Vagina (tissue), 2 donors: ENCODE data around the gene BCAS3. TPM values are rescaled to one million over a fixed set of nuclear protein-coding genes. Genes with fewer than 3 reads are reported as not detected.
A peak's percentile ranks its signal among the peaks of the same experiment; 100 is the strongest.
"Not testable (repeated sequence)": the region's sequence is repeated elsewhere in the genome, so short reads cannot be mapped to it uniquely, and the experiment has no call there.

Experiments used
- DNase-seq, 2 donors: peaks; one replicate each; pipeline ENCODE4 v3.0.0-alpha.2; 2017; ENCODE audit errors: extremely low spot score in 2 of 2
- H3K27ac ChIP-seq: fragments of 200-600 bp; sonication (generic); one replicate; pipeline ENCODE4 v1.5.1; 2019
- H3K27me3 ChIP-seq: fragments of 200-600 bp; sonication (generic); one replicate; pipeline ENCODE4 v1.5.1; 2019
- H3K36me3 ChIP-seq, 2 donors: fragments of 200-600 bp; sonication (generic); one replicate each; pipeline ENCODE4 v1.5.1; 2017 to 2019
- H3K4me1 ChIP-seq: fragments of 200-600 bp; sonication (generic); one replicate; pipeline ENCODE4 v1.5.1; 2019
- H3K4me3 ChIP-seq, 2 donors: fragments of 200-600 bp; sonication (generic); 1 replicate in 1 of 2; 2 replicates in 1 of 2; pipeline ENCODE4 v1.5.1; 2016 to 2019
- H3K9me3 ChIP-seq: fragments of 200-600 bp; sonication (generic); one replicate; pipeline ENCODE4 v1.5.1; 2019
- CTCF ChIP-seq, 3 experiments: fragments of 450-650 bp in 2 of 3; fragments of 200-600 bp in 1 of 3; sonication (generic) in 1 of 3; IDR thresholded peaks; one replicate each; pipeline ENCODE4 v1.5.1; 2017 to 2019; ENCODE audit warnings: antibody characterized with exemption in 3 of 3, mild to moderate bottlenecking in 2 of 3, moderate library complexity in 2 of 3
- POLR2A ChIP-seq, 2 donors: fragments of 450-650 bp; IDR thresholded peaks; one replicate each; pipeline ENCODE4 v1.6.1; 2017; ENCODE audit warnings: antibody characterized with exemption in 2 of 2, mild to moderate bottlenecking in 2 of 2, moderate library complexity in 2 of 2
- POLR2AphosphoS5 ChIP-seq, 2 donors: sonication (generic); formaldehyde crosslinking; IDR thresholded peaks; one replicate each; pipeline ENCODE4 v1.9.0; 2017; ENCODE audit warnings: antibody characterized with exemption in 2 of 2, mild to moderate bottlenecking in 2 of 2, low read depth in 1 of 2; ENCODE audit not compliant: insufficient read depth in 1 of 2
- intact Hi-C: fragments of 100-400 bp; cut with DNase I; formaldehyde crosslinking; loops from one replicate; pipeline ENCODE4 v1.15.1; 2023
- total RNA-seq: library from RNA; depleted of rRNA; stranded (reverse); fragments of >200 nt; gene quantifications from one replicate; pipeline ENCODE4 v1.2.3, GENCODE V29; 2016

BCAS3 gene
- total RNA-seq, 1 donor from 2014 or later: 33.1 TPM

DNA sequence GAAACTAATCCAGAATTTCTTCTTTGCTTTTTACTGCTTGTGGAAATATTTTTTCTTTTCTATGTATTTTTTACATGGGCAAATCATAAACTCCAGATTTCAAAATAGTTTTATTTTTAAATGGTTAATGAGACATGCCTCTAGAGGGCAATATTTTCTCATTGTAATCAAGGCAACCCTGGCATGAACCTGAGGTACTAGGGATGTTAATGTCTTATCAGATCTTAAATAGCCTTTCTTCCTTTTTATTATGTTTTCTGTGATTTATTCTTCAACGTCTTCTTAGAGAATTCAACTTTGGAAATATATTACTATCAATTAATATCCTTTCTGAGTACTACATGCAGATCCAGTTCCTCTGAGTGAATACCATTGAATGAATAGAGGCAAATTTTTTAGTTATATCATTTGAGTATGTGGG lies 324.7 kb downstream of the BCAS3 start:
- H3K4me1 ChIP-seq: no peaks in the 10 kb centered on the region
- no peaks in the 10 kb centered on the region for H3K9me3 ChIP-seq
- H3K27ac ChIP-seq: no peak overlapping the region
- DNase-seq: no peak
- TF ChIP-seq POLR2A (IDR thresholded peaks at IDR 0.05): no peak
- TF ChIP-seq CTCF (IDR thresholded peaks at IDR 0.05): peak in 1 of 3 experiments; percentile 26
- no peaks in the 10 kb centered on the region for H3K27me3 ChIP-seq
- intact Hi-C loops: loop anchor here (5.0 kb wide), 1 partner anchor 390 kb away; no protein-coding TSS in a partner anchor
- H3K36me3 ChIP-seq: no peaks in the 10 kb centered on the region
- no peak overlapping the region for H3K4me3 ChIP-seq

DNA sequence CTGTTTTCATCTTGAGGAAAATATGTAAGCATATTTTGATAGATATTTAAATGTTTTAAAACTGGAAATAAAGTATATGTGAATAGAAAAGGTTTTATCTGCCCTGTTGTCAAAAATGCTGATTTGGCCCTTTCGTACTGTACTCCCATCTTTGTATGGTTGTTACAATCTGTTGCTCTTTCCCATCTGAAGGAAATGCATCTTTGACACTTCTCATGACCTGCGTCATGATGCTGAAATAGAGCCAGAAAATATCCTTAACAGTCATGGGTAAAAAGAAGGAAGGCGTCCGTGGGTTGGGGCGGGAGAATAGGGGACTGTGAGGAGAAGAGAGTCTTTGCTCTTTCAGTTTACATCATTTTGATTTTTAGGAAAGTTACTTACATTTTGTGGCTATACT lies 327.7 kb downstream of the BCAS3 start:
- no peaks in the 10 kb centered on the region for H3K4me1 ChIP-seq
- H3K27me3 ChIP-seq: no peaks in the 10 kb centered on the region
- no peak overlapping the region for H3K4me3 ChIP-seq
- DNase-seq: no peak
- H3K9me3 ChIP-seq: no peaks in the 10 kb centered on the region
- H3K36me3 ChIP-seq: no peaks in the 10 kb centered on the region
- intact Hi-C loops: loop anchor here (5.0 kb wide), 1 partner anchor 402 kb away; no protein-coding TSS in a partner anchor
- H3K27ac ChIP-seq: no peak overlapping the region
- TF ChIP-seq POLR2A (IDR thresholded peaks at IDR 0.05): no peak

DNA sequence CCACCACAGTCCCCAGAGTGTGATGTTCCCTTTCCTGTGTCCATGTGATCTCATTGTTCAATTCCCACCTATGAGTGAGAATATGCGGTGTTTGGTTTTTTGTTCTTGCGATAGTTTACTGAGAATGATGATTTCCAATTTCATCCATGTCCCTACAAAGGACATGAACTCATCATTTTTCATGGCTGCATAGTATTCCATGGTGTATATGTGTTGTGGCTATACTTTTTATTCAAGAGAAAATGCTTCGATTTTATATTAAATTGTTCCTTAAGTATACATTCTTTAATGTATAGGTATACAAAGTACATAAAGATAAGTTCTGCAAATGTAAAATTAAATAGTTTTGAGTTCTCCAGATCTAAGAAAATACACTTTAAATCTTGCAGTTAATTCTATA lies 328.3 kb downstream of the BCAS3 start:
- H3K36me3 ChIP-seq, H3K4me3 ChIP-seq, H3K27me3 ChIP-seq, H3K27ac ChIP-seq, DNase-seq, H3K9me3 ChIP-seq, H3K4me1 ChIP-seq: not testable (repeated sequence)
- intact Hi-C loops: loop anchor here (5.0 kb wide), 1 partner anchor 401 kb away; no protein-coding TSS in a partner anchor

GRCh38 chr17:61007980-61008379 lies 330.3 kb downstream of the BCAS3 start:
- TF ChIP-seq POLR2A (IDR thresholded peaks at IDR 0.05) (no peak), CTCF (IDR thresholded peaks at IDR 0.05) (no peak), POLR2AphosphoS5 (IDR thresholded peaks at IDR 0.05; ENCODE audit: insufficient read depth in 1 of 2, low read depth in 1 of 2) (no peak)
- H3K9me3 ChIP-seq: no peaks in the 10 kb centered on the region
- H3K4me1 ChIP-seq: no peaks in the 10 kb centered on the region
- H3K27ac ChIP-seq: no peak overlapping the region
- intact Hi-C loops: loop anchor here (5.0 kb wide), 1 partner anchor 399 kb away; no protein-coding TSS in a partner anchor
- DNase-seq: no peak
- no peaks in the 10 kb centered on the region for H3K27me3 ChIP-seq
- no peak overlapping the region for H3K4me3 ChIP-seq
- no peaks in the 10 kb centered on the region for H3K36me3 ChIP-seq

GRCh38 chr17:61009663-61010062 lies 332.0 kb downstream of the BCAS3 start:
- no peak for TF ChIP-seq POLR2AphosphoS5 (IDR thresholded peaks at IDR 0.05; ENCODE audit: insufficient read depth in 1 of 2, low read depth in 1 of 2)
- TF ChIP-seq CTCF (IDR thresholded peaks at IDR 0.05): no peak
- TF ChIP-seq POLR2A (IDR thresholded peaks at IDR 0.05): no peak
- H3K36me3 ChIP-seq: no peaks in the 10 kb centered on the region
- no peak for DNase-seq
- no peaks in the 10 kb centered on the region for H3K27me3 ChIP-seq
- no peaks in the 10 kb centered on the region for H3K4me1 ChIP-seq
- H3K27ac ChIP-seq: no peak overlapping the region
- intact Hi-C loops: loop anchor here (5.0 kb wide), 1 partner anchor 398 kb away; no protein-coding TSS in a partner anchor
- H3K9me3 ChIP-seq: no peaks in the 10 kb centered on the region
- H3K4me3 ChIP-seq: no peak overlapping the region

DNA sequence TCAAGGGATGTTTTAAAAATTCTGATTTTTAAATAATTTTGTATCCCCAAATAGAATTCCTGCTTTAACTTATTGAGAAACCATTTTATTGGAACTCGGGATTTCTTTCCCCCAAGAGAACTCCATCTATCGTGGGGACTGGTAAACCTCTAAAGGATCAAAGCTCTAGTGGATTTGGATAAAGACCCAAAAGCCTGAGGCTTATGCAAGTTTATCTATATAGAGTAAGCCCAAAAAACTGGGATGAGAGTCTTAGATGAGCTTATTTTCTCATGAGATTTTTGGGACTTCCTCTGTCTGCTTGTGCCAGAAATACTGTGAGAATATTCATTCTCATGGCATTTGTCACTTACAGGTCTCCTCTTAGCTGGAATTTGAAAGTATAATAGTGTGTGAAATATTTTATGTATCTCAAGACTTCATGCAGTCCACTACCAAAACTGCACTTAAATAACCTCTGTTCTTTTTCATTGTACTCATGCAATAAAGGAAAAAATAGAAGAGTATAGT lies 333.1 kb downstream of the BCAS3 start:
- no peak overlapping the region for H3K4me3 ChIP-seq
- H3K9me3 ChIP-seq: no peaks in the 10 kb centered on the region
- no peak for TF ChIP-seq CTCF (IDR thresholded peaks at IDR 0.05)
- no peak for TF ChIP-seq POLR2AphosphoS5 (IDR thresholded peaks at IDR 0.05; ENCODE audit: insufficient read depth in 1 of 2, low read depth in 1 of 2)
- no peak for TF ChIP-seq POLR2A (IDR thresholded peaks at IDR 0.05)
- no peak overlapping the region for H3K27ac ChIP-seq
- intact Hi-C loops: no loop called here
- H3K27me3 ChIP-seq: no peaks in the 10 kb centered on the region
- no peaks in the 10 kb centered on the region for H3K36me3 ChIP-seq
- H3K4me1 ChIP-seq: no peaks in the 10 kb centered on the region
- DNase-seq: no peak
